Stimulated activated CD4-positive, alpha-beta T cell treated with anti-CD3 and anti-CD28 coated beads, Interleukin-2, amount 100 ng/mL, for 4 hours (primary cell): ENCODE data around the gene MYO15A.
A peak's percentile ranks its signal among the peaks of the same experiment; 100 is the strongest.

ENCODE experiments used
- DNase-seq: peaks from one replicate; pipeline ENCODE4 v3.0.0-alpha.2; 2020; ENCODE audit warnings: low read depth

The MYO15A gene

GRCh38 chr17:18108401-18109312 is at the start of gene MYO15A:
TSS of gene MYO15A (plus strand) at chr17:18108756. CDS start at chr17:18118801, 10,045 bp downstream.
- DNase-seq, result no peak

DNA sequence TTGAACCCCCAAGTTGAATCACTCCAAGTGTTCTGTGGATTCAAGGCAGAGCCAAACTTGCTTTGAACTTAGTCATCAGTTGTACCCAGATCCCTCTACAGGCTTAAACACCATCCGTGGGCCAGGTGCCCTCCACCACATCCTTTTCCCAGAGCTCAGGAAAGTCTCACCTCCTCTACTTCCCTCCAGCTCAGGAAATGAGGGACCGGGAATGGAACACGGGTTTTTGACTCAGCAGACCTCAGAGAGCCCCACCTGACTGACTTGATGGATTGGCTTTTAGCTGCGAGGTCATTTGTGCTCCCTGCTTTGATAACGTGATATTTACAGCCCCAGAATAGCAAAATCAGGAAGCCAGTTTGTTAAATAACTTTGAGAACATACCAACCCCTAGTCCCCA is 49.3 kb upstream of the MYO15A start:
- no peak for DNase-seq

DNA sequence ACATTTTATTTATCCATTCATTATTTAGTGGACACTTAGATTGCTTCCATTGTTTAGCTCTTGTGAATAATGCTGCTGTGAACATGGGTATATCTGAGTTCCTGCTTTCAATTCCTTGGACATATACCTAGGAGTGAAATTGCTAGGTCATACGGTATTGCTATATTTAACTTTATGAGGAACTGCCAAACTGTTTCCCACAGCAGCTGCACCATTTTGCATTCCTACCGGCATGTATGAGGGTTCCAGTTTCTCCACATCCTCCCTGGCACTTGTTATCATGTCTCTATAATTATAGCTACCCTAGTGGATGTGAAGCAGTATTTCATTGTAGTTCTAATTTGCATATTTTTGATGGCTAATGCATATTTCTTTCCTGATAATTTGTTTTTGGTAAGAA is 44.5 kb upstream of the MYO15A start:
- no peak for DNase-seq

DNA sequence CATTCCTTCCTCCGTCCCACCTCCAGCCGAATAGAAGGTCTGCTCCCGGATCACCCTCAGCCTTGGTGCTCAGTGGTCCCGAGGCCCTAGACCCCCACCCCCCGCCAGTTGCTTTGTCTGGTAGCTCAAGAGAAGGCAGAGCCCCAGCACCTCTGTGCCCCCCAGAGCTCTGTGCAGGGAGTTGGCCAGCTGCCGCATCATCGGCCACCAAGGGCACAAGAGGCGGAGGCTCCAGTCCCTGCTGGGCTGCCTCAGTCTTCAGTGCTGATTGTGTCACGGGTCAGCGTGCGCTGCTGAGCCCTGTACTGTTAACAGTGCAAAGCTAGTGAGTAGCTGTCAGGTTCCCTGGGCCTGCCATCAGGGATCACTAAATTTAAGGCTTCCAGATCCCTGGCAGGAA is 43.0 kb upstream of the MYO15A start:
- DNase-seq, result no peak

DNA sequence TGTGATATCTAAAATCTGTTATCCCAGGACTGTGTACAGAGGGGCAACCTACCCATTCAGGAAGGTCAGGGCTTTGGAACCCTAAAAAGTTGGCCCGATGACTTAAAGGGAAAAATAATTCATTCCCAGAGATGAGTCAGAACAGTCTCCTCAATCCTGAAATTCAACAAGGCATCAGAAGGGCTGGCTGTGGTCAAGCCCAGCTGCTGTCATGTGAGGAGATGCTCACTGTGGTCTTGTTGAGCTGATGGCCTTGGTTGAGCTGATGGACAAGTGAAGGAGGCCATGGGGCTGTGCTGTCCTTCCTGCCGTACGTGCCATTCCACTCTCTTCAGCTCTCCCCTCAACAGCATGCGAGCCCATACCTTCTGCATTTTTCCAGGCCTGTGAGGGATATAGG is 41.7 kb upstream of the MYO15A start:
- no peak for DNase-seq

DNA sequence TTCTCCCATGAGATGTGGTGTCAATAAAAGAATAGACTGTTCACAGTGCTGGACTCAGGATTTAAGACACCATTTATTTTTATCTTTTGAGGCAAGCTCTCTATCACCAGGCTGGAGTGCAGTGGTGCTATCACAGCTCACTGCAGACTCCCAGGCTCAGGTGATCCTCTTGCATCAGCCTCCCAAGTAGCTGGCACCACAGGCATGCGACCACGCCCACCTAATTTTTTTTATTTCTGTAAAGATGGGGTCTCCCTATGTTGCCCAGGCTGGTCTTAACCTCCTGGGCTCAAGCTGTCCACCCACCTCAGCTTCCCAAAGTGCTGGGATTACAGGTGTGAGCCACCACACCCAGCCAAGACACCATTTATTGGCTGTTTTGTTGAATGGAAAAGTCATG is 39.5 kb upstream of the MYO15A start:
- no peak for DNase-seq

GRCh38 chr17:18070861-18071340 is 37.7 kb upstream of the MYO15A start:
- no peak for DNase-seq

DNA sequence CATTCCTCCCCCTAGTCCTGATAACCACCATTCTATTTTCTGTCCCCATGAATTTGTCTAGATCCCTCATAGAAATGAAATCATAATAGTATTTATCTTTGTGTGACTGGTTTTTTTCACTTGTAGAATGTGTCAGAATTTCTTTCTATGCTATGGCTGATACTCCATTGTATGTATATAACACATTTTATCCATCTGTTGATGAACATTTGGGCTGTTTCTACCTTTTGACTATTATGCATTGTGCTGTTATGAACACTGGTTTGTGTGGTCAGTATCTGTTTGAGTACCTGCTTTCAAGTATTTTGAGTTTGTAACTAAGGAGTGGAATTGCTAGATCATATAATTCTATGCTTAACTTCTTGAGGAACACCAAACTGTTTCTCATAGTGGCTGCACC is 36.8 kb upstream of the MYO15A start:
- DNase-seq, result no peak

DNA sequence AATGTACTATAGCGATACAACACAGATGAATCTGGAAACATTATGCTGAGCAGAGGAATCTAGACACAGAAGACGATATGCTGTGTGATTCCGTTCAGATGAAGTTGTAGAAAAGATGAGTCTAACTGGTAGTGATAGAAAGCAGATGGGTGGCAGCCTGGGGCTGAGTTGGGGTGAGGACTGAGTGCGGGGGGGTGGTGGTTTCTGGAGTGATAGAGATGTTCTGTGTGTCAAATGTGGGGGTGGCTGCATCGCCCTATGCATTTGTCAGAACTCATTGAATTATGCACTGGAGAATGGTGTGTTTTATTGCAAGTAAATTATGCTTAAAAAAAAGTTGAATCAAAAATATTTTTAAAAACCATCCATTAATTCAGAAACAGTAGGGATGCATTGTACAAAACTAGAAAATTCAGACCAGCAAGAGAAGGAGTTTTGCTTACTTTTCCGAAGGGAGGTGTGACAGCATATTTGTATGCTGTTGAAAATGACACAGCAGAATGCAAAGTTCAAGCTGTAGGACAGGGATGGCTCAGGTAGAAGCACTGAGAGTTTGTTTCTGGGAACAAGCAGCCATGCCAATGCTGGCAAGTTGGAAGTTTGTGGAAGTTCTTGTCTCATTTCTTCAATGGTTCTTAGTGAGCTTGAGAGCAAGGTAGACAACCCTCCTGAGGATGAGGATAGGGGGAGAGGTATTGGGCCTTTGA is 33.8 kb upstream of the MYO15A start:
- DNase-seq, result no peak

GRCh38 chr17:18076936-18077335 is 31.6 kb upstream of the MYO15A start:
- DNase-seq, result no peak

- no peak for DNase-seq
Measured at GRCh38 chr17:18079543-18079942, 29.0 kb upstream of the MYO15A start.

DNA sequence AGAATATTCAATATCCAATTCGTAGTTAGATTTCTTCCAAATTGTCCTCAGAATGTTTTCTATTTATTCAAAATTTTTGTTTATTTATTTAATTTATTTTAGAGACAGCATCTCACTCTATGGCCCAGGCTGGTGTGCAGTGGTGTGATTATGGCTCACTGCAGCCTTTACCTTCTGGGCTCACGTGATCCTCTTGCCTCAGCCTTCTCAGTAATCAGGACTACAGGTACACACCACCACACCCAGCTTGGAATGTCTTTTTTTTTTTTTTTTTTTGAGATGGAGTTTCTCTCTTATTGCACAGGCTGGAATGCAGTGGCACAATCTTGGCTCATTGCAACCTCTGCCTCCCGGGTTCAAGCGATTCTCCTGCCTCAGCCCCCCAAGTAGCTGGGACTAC is 24.3 kb upstream of the MYO15A start:
- no peak for DNase-seq

DNA sequence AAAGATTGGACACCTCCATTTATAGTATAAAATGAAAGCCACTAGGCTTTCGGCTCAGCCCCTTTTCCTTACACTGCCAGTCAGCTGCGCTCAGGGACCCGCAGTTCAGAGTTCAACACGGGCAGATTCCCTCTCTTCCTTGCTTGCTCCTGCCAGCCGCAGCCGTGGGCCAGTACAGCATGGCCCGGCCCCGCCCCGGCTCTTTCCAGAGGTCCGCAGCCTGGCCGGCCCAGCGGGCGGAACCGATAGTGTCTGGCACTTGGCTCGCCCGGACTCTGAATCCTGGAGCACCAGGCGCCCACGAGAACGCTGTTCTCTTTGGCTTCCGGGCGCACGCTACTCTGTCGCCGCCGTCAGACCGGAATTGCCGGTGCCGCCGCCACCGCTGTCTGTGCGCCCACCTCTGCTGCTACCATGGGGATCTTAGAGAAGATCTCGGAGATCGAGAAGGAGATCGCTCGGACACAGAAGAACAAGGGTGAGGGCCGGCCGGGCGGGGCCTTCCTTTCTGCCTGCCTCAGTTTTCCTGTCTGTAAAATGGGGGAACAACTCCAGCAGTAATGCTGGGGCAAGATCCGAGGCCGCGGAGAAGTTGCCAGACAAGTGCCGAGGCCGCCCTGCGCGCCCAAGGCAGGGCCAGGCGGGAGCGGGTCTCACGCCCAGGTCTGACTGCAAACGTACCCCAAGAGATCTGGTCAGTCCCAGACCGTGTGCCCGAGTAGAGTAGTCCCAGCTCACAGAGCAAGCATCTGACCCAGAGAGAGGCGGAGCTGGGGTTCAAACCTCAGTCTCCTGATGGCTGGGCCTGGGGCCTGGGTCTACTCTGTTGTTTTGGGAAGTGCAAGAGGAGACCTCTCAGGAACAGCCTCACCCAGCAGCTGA is 20.7 kb upstream of the MYO15A start, which contains the start of gene DRG2:
TSS of gene DRG2 (plus strand) at position 339 of the 882 bp plus-strand sequence. CDS start at position 415, 76 bp downstream.
- peak; percentile 77 for DNase-seq

- no peak for DNase-seq
Measured at GRCh38 chr17:18089613-18090012, 18.9 kb upstream of the MYO15A start.

DNA sequence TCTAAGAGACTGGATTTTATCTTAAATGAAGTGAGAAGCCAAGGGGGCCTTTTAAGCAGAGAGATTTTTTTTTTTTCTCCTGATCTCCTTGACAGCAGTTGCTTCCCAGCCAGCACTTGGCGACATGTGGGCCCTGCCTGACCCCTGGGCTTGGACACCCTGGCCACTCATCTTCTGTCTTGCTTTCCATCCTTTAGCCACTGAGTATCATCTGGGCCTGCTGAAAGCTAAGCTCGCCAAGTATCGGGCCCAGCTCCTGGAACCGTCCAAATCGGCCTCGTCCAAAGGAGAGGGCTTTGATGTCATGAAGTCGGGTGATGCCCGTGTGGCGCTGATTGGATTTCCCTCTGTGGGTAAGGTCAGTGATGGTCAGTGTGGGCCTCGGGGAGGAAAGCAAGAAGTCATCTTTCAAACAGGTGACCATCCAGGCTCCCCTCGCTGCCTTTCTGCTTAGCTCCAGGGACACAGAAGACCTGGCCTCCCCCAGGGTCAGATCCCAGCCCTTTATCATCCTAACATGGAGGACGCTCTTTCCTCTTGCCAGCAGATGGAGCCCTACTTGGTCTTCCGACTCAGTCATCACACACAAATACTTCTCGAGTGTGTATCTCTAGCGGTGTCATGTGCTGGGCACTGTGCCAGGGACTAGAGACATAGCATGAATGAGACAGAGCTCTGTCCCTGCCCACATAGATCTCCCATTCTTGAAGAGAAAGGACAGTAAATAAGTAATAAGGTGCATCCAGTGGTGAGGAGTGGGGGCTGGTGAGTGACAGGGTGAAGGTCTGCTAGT is 14.7 kb upstream of the MYO15A start:
- DNase-seq, result no peak

DNA sequence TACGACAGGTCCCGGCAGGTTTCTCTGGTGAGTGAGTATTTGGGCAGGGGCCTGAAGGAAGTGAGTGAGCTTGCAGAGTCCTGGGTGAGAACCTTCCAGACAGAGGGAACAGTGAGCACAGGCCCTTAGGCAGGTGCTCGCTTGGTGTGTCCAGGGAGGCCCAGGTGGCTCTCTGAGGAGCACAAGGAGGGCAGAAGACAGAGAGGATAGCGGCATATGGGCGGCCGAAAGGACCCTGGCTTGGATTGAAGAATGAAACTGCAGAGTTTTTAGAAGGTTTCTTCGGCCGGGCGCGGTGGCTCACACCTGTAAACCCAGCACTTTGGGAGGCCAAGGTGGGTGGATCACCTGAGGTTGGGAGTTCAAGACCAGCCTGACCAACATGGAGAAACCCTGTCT is 14.1 kb upstream of the MYO15A start:
- DNase-seq, result no peak

- no peak for DNase-seq
Measured at GRCh38 chr17:18099516-18099915, 9.0 kb upstream of the MYO15A start.

GRCh38 chr17:18100616-18101015 is 7.9 kb upstream of the MYO15A start:
- DNase-seq, result no peak

DNA sequence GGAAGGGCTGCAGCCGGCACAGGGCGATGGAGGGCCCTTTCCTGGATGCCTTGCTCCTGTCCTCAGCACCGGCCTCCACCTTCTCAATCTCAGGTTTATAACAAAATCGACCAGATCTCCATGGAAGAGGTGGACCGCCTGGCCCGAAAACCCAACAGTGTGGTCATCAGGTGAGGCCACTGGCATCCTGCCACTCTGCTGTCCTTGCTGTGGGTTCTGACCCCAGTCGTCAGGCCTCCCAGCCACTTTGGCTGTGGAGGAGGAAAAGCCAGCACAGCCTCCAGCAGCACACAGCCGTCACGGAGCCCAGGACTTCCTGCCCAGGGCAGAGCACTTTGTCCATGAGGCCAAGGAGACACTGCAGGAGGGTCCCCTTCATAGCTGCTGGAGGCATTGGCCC is 6.7 kb upstream of the MYO15A start:
- no peak for DNase-seq

DNA sequence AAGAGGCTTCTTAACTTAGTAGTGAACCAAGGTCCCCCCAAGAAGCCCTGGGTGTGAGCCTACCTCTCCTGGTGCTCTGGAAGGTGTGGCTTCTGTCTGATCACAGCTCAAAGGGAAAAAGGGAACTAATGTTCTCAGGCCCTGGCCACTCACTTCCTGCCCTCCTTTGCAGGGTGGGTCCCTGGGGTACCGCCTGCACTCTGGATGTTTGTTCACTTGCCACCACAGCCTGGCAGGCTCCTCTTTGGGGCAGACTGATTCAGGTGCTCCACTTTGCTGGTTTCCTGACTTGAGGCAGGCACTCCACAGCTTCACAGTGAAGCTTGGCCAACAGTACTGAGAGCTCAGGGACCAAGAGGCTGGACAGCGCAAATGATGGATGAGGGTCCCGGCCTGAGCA is 5.9 kb upstream of the MYO15A start:
- DNase-seq, result no peak

DNA sequence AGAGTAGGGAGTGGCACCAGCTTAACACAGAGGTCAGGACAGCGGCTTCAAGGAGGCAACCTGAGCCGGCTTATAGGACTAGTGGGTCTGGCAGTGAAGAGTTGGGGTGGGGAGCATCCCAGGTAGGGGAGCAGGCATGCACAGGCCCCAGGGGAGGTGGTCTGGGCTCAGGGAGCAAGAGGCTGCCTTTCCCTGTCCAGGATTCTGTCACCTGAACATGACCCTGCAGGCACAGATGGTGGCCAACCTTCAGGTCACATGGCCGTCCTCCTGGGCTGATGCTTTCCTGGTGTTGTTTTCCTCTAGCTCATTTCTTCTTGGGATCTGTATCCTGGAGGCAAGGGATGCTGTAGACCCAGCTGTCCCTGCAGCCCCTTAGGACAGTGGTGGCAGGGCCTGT is 3.5 kb upstream of the MYO15A start:
- no peak for DNase-seq
